Esophagus squamous epithelium (tissue), 5 donors: Measurements from ENCODE around the gene USP27X. TPM values are rescaled to one million over a fixed set of nuclear protein-coding genes. Genes with fewer than 3 reads are reported as not detected.

Experiments used
- DNase-seq: peaks from one replicate; lab custom pipeline; 2025; lab: John Stamatoyannopoulos, UW
- H3K27ac ChIP-seq, 4 donors: fragments of 200-600 bp; sonication (generic); one replicate each; pipeline ENCODE4 v1.5.1; 2016 to 2019; ENCODE audit warnings: mild to moderate bottlenecking in 1 of 4
- H3K27me3 ChIP-seq, 4 donors: fragments of 200-600 bp; sonication (generic); 1 replicate in 3 of 4; 2 replicates in 1 of 4; pipeline versions ENCODE4 v1.5.1 to v1.6.0; 2017 to 2021; ENCODE audit warnings: antibody characterized with exemption in 1 of 4
- H3K36me3 ChIP-seq, 3 donors: fragments of 200-600 bp; sonication (generic); one replicate each; pipeline ENCODE4 v1.5.1; 2016 to 2019
- H3K4me1 ChIP-seq, 3 donors: fragments of 200-600 bp; sonication (generic); one replicate each; pipeline ENCODE4 v1.5.1; 2017 to 2019
- H3K4me3 ChIP-seq, 4 donors: fragments of 200-600 bp; sonication (generic); 1 replicate in 3 of 4; 2 replicates in 1 of 4; pipeline ENCODE4 v1.5.1; 2016 to 2019; ENCODE audit warnings: mild to moderate bottlenecking in 2 of 4, moderate library complexity in 1 of 4
- H3K9me3 ChIP-seq, 3 donors: fragments of 200-600 bp; sonication (generic); one replicate each; pipeline ENCODE4 v1.5.1; 2016 to 2019
- CTCF ChIP-seq, 6 experiments: fragments of 450-650 bp in 4 of 6; fragments of 200-600 bp in 2 of 6; sonication (generic) in 2 of 6; IDR thresholded peaks; one replicate each; pipeline ENCODE4 v1.5.1; 2016 to 2019; ENCODE audit warnings: antibody characterized with exemption in 6 of 6, mild to moderate bottlenecking in 4 of 6, moderate library complexity in 4 of 6
- POLR2A ChIP-seq, 4 donors: fragments of 450-650 bp; IDR thresholded peaks; one replicate each; pipeline ENCODE4 v1.6.1; 2017; ENCODE audit warnings: antibody characterized with exemption in 4 of 4, mild to moderate bottlenecking in 4 of 4, moderate library complexity in 3 of 4
- WGBS, 2 donors: methylation state at CpG; one replicate each; pipeline ENCODE4 v1.1.5; 2018; 5-methylcytosine and 5-hydroxymethylcytosine counted together
- intact Hi-C: fragments of 100-400 bp; cut with DNase I; formaldehyde crosslinking; loops from one replicate; pipeline ENCODE4 v1.15.0; 2022
- total RNA-seq, 4 donors: library from RNA; depleted of rRNA; stranded (reverse); fragments of >200 nt; gene quantifications; one replicate each; pipeline ENCODE4 v1.1.0, GENCODE V29; 2016
- donor health status: DM: yes; HTN: yes; CAD: no.

USP27X gene
- total RNA-seq, 4 donors from 2014 or later, result 0.57 to 2.7 (median 1.1) TPM

GRCh38 chrX:49856819-49857218 is 22.5 kb upstream of the USP27X start:
- H3K4me1 ChIP-seq, result no peaks in the 10 kb centered on the region
- H3K36me3 ChIP-seq, result no peaks in the 10 kb centered on the region
- TF ChIP-seq POLR2A (IDR thresholded peaks at IDR 0.05) (no peak), CTCF (IDR thresholded peaks at IDR 0.05) (no peak)
- intact Hi-C loops, result no loop called here
- no peaks in the 10 kb centered on the region for H3K9me3 ChIP-seq
- no peak overlapping the region for H3K27ac ChIP-seq
- H3K27me3 ChIP-seq, result no peaks in the 10 kb centered on the region
- no peak for DNase-seq
- H3K4me3 ChIP-seq, result no peak overlapping the region
- 63 to 87% methylated on average over 2 of the region's 2 CpGs for WGBS, 2 donors

- H3K9me3 ChIP-seq, result no peaks in the 10 kb centered on the region
- no peaks in the 10 kb centered on the region for H3K36me3 ChIP-seq
- intact Hi-C loops, result no loop called here
- H3K4me3 ChIP-seq, result no peak overlapping the region
- WGBS, 2 donors, result 30 to 37% methylated on average over 2 of the region's 2 CpGs
- DNase-seq, result no peak
- TF ChIP-seq CTCF (IDR thresholded peaks at IDR 0.05) (no peak), POLR2A (IDR thresholded peaks at IDR 0.05) (no peak)
- H3K4me1 ChIP-seq, result no peaks in the 10 kb centered on the region
- no peaks in the 10 kb centered on the region for H3K27me3 ChIP-seq
- no peak overlapping the region for H3K27ac ChIP-seq
Observed at GRCh38 chrX:49858341-49858740, 20.9 kb upstream of the USP27X start.

GRCh38 chrX:49859491-49859890 is 19.8 kb upstream of the USP27X start:
- H3K9me3 ChIP-seq, result no peaks in the 10 kb centered on the region

GRCh38 chrX:49860867-49861535 is 18.3 kb upstream of the USP27X start:
- H3K27me3 ChIP-seq, result no peaks in the 10 kb centered on the region
- H3K9me3 ChIP-seq, result no peaks in the 10 kb centered on the region
- no peaks in the 10 kb centered on the region for H3K36me3 ChIP-seq
- 41 to 45% methylated on average over 2 of the region's 2 CpGs for WGBS, 2 donors
- no peak overlapping the region for H3K27ac ChIP-seq
- TF ChIP-seq CTCF (IDR thresholded peaks at IDR 0.05) (no peak), POLR2A (IDR thresholded peaks at IDR 0.05) (no peak)
- no peaks in the 10 kb centered on the region for H3K4me1 ChIP-seq
- no peak for DNase-seq
- no peak overlapping the region for H3K4me3 ChIP-seq
- intact Hi-C loops, result no loop called here

More at GRCh38 chrX:49859491-49859890, 19.8 kb upstream of the USP27X start:
- WGBS, 2 donors, result 81 to 100% methylated on average over 1 of the region's 1 CpG
- H3K27ac ChIP-seq, result no peak overlapping the region
- no peak overlapping the region for H3K4me3 ChIP-seq
- intact Hi-C loops, result no loop called here
- DNase-seq, result no peak
- H3K4me1 ChIP-seq, result no peaks in the 10 kb centered on the region
- no peaks in the 10 kb centered on the region for H3K36me3 ChIP-seq
- no peaks in the 10 kb centered on the region for H3K27me3 ChIP-seq
- TF ChIP-seq CTCF (IDR thresholded peaks at IDR 0.05) (no peak), POLR2A (IDR thresholded peaks at IDR 0.05) (no peak)

GRCh38 chrX:49862093-49862492 is 17.2 kb upstream of the USP27X start:
- no peaks in the 10 kb centered on the region for H3K36me3 ChIP-seq
- no peak for TF ChIP-seq POLR2A (IDR thresholded peaks at IDR 0.05)
- no peak for TF ChIP-seq CTCF (IDR thresholded peaks at IDR 0.05)
- H3K27me3 ChIP-seq, result no peaks in the 10 kb centered on the region
- H3K9me3 ChIP-seq, result no peaks in the 10 kb centered on the region
- intact Hi-C loops, result no loop called here
- no peak overlapping the region for H3K27ac ChIP-seq
- no peaks in the 10 kb centered on the region for H3K4me1 ChIP-seq
- no peak overlapping the region for H3K4me3 ChIP-seq
- DNase-seq, result no peak
